OCI-LY3 (cell line): Measurements from ENCODE around the gene WDR75.

Experiments used
- H2AFZ ChIP-seq: fragments of 200-600, 300-600 bp; shearing (Covaris generic); 2 replicates; pipeline ENCODE4 v1.6.0; 2014; ENCODE audit warnings: antibody characterized with exemption, low read depth, low read length
- H3K27ac ChIP-seq: fragments of 200-600, 300-600 bp; sonication (generic); 2 replicates; pipeline ENCODE4 v1.5.1; 2014; ENCODE audit warnings: mild to moderate bottlenecking, low read length, moderate library complexity, mixed read lengths
- H3K27me3 ChIP-seq: fragments of 200-600, 300-600 bp; sonication (generic); 2 replicates; pipeline ENCODE4 v1.6.1; 2014; ENCODE audit warnings: low read depth, low read length, mixed read lengths
- H3K36me3 ChIP-seq: fragments of 200-600, 300-600 bp; sonication (generic); replicated peaks from 2 replicates; pipeline ENCODE3; 2014; ENCODE audit warnings: low read depth, low read length, mixed read lengths
- H3K4me1 ChIP-seq: fragments of 300-600, 200-600 bp; sonication (generic); 2 replicates; pipeline ENCODE4 v1.6.1; 2014; ENCODE audit warnings: low read length, mixed read lengths
- H3K4me2 ChIP-seq: fragments of 200-600, 300-600 bp; sonication (generic); 2 replicates; pipeline ENCODE4 v1.6.1; 2014; ENCODE audit warnings: low read length, mixed read lengths
- H3K4me3 ChIP-seq: fragments of 300-600, 200-600 bp; sonication (generic); 2 replicates; pipeline ENCODE4 v1.5.1; 2014; ENCODE audit warnings: antibody characterized with exemption, mild to moderate bottlenecking, low read length, moderate library complexity
- H3K79me2 ChIP-seq: fragments of 300-600, 200-600 bp; shearing (Covaris generic); 2 replicates; pipeline ENCODE4 v1.6.1; 2014; ENCODE audit warnings: mild to moderate bottlenecking, low read length, mixed read lengths
- H3K9ac ChIP-seq: fragments of 300-600, 200-600 bp; shearing (Covaris generic); 2 replicates; pipeline ENCODE4 v1.6.0; 2014; ENCODE audit warnings: mild to moderate bottlenecking, low read length, moderate library complexity
- H3K9me3 ChIP-seq: fragments of 200-600, 300-600 bp; shearing (Covaris generic); 2 replicates; pipeline ENCODE4 v1.6.1; 2014; ENCODE audit warnings: low read length, mixed read lengths; ENCODE audit not compliant: insufficient read depth
- H4K20me1 ChIP-seq: fragments of 200-600, 300-600 bp; sonication (generic); 2 replicates; pipeline ENCODE4 v1.6.1; 2016; ENCODE audit warnings: low read length, mixed read lengths; ENCODE audit not compliant: insufficient read depth
- EZH2phosphoT487 ChIP-seq: fragments of 200-600 bp; shearing (Covaris generic); IDR thresholded peaks from 2 replicates; pipeline ENCODE4 v1.6.1; 2018; ENCODE audit warnings: antibody characterized with exemption, mixed run types, low read depth
- TF ChIP-seq, protein P1 (sequence below): fragments of 200-600, 300-600 bp; sonication (generic); IDR thresholded peaks from 2 replicates; pipeline ENCODE4 v1.5.1; 2014; ENCODE audit warnings: antibody characterized with exemption, low read length, low read depth

The WDR75 gene

GRCh38 chr2:189512879-189513278, 71.6 kb downstream of the WDR75 start:
- H3K9me3 ChIP-seq, result no peaks in the 10 kb centered on the region
- H3K27me3 ChIP-seq, result no peaks in the 10 kb centered on the region
- H3K4me1 ChIP-seq, result peaks cover 5% of the 10 kb centered on the region; the same call in 1 of the 2 replicates
- no peak overlapping the region for H3K27ac ChIP-seq
- TF ChIP-seq, protein P1, sequence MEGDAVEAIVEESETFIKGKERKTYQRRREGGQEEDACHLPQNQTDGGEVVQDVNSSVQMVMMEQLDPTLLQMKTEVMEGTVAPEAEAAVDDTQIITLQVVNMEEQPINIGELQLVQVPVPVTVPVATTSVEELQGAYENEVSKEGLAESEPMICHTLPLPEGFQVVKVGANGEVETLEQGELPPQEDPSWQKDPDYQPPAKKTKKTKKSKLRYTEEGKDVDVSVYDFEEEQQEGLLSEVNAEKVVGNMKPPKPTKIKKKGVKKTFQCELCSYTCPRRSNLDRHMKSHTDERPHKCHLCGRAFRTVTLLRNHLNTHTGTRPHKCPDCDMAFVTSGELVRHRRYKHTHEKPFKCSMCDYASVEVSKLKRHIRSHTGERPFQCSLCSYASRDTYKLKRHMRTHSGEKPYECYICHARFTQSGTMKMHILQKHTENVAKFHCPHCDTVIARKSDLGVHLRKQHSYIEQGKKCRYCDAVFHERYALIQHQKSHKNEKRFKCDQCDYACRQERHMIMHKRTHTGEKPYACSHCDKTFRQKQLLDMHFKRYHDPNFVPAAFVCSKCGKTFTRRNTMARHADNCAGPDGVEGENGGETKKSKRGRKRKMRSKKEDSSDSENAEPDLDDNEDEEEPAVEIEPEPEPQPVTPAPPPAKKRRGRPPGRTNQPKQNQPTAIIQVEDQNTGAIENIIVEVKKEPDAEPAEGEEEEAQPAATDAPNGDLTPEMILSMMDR, result no peak
- no peak for TF ChIP-seq EZH2phosphoT487
- no peak overlapping the region for H3K4me3 ChIP-seq
- H2AFZ ChIP-seq, result no peak overlapping the region
- H4K20me1 ChIP-seq, result no peaks in the 10 kb centered on the region
- H3K79me2 ChIP-seq, result no peaks in the 10 kb centered on the region
- H3K36me3 ChIP-seq, result no peaks in the 10 kb centered on the region
- no peak overlapping the region for H3K4me2 ChIP-seq
- H3K9ac ChIP-seq, result no peak overlapping the region

DNA sequence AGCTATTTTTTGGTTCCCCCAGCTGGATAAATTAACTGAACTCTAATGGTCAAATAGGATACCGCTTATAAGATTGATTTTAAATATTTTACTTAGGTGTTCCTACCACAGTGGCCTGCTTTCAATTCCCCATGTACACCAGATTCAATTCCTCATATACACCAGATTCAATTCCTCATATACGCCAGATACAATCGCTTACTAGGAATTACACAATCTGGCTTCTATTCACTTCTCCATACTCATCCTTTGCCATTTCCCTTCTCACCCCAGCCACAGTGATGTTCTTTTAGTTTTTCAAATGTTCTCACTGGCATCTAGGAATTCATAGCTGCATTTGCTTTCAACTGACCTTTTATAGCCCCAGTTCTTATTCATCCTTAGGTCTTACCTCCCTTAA, 72.8 kb downstream of the WDR75 start:
- Histone ChIP-seq H4K20me1 (no peaks in the 10 kb centered on the region), H3K9me3 (no peaks in the 10 kb centered on the region), H3K36me3 (no peaks in the 10 kb centered on the region), H3K4me1 (peaks cover 5% of the 10 kb centered on the region; the same call in 1 of the 2 replicates), H3K79me2 (no peaks in the 10 kb centered on the region), H2AFZ (no peak overlapping the region), H3K9ac (no peak overlapping the region), H3K27me3 (no peaks in the 10 kb centered on the region), H3K4me3 (no peak overlapping the region), H3K27ac (no peak overlapping the region), H3K4me2 (no peak overlapping the region)
- TF ChIP-seq, protein P1, result no peak
- TF ChIP-seq EZH2phosphoT487, result no peak

DNA sequence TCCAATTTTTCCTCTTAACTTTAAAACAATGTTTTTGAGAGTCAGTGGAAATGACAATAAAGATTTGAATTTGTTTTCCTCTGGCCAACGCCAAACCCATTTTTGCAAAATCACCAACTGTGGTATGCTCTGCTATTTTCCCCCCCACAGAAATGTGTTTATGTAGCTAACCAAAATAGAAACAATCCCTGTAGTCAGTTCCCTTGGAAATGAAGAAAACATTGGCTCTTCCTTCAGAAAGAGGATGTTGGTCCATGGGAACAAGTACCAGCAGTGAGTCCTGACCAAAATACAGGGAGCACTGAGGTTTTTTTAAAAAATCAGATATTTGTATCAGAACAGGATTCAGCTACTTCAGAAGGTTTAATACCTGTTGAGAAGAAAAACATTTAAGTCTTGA, 74.0 kb downstream of the WDR75 start:
- Histone ChIP-seq H3K9me3 (no peaks in the 10 kb centered on the region), H3K9ac (no peak overlapping the region), H3K27ac (no peak overlapping the region), H3K36me3 (no peaks in the 10 kb centered on the region), H3K79me2 (no peaks in the 10 kb centered on the region), H3K4me2 (no peak overlapping the region), H3K4me3 (no peak overlapping the region), H3K4me1 (peaks cover 5% of the 10 kb centered on the region; the same call in 1 of the 2 replicates), H2AFZ (no peak overlapping the region), H3K27me3 (no peaks in the 10 kb centered on the region), H4K20me1 (no peaks in the 10 kb centered on the region)
- TF ChIP-seq, protein P1, result no peak
- TF ChIP-seq EZH2phosphoT487, result no peak

DNA sequence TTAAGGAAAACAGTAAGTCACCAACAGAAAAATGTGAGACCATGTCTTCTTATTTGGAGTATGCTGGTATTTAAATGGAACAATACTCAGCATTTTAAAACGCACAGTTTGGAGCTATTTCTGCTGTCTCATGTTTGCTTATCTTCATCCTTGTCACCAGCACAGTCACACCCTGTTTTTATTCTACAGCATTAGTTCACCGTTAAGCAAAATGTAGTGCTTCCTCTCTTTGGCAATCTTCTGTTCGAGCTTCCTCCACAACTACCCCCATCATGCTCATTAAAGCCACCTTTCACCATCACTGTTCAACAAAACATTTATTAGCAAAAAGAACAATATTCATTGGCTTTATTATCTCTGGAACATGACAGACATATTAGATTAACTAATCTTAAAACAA, 75.3 kb downstream of the WDR75 start:
- Histone ChIP-seq H3K27ac (no peak overlapping the region), H2AFZ (no peak overlapping the region), H3K79me2 (no peaks in the 10 kb centered on the region), H3K27me3 (no peaks in the 10 kb centered on the region), H3K4me1 (peaks cover 5% of the 10 kb centered on the region; the same call in 1 of the 2 replicates), H4K20me1 (no peaks in the 10 kb centered on the region), H3K9ac (no peak overlapping the region), H3K9me3 (no peaks in the 10 kb centered on the region), H3K36me3 (no peaks in the 10 kb centered on the region), H3K4me3 (no peak overlapping the region), H3K4me2 (no peak overlapping the region)
- TF ChIP-seq, protein P1, result no peak
